K562 (cell line): ENCODE measurements around the gene CNRIP1. TPM values are rescaled to one million over a fixed set of nuclear protein-coding genes. Genes with fewer than 3 reads are reported as not detected.

Experiments
- GABPA ChIP-seq: fragments of 200-800 bp; sonication (Bioruptor generic); conservative IDR thresholded peaks from 2 replicates; pipeline ENCODE4 v1.6.1; 2016; ENCODE audit warnings: low read depth, missing genetic modification characterization, missing compliant biosample characterization
- STAT5B ChIP-seq: fragments of 250-450 bp; sonication (Bioruptor Pico); IDR thresholded peaks from 2 replicates; pipeline ENCODE4 v1.8.0; 2021; ENCODE audit warnings: mild to moderate bottlenecking, inconsistent platforms
- polyA plus RNA-seq, 8 experiments: library from polyadenylated mRNA; depleted of rRNA in 4 of 8; stranded (reverse) in 5 of 8; unstranded in 3 of 8; fragments of >200 nt; fragmentation: Nextera tagmentation in 2 of 8; fragmentation: Illumina TruSeq in 1 of 8; extraction: Ambion mirVana in 2 of 8; extraction: Trizol in 1 of 8; gene quantifications; 2 replicates each; pipeline versions ENCODE4 v1.2.1 to v1.2.3, GENCODE V29; 2011 to 2014; ENCODE audit warnings: inconsistent platforms in 1 of 8, missing spikeins in 1 of 8
- total RNA-seq, 7 experiments: library from RNA; depleted of rRNA in 6 of 7; stranded (reverse); fragments of >200 nt in 6 of 7; fragmentation: Illumina TruSeq in 2 of 7; extraction: Trizol in 2 of 7; gene quantifications; 2 replicates each; pipeline versions ENCODE4 v1.2.1 to v1.2.3, GENCODE V29; 2011 to 2021; ENCODE audit warnings: low replicate concordance in 1 of 7
- TF ChIP-seq, protein P1 (sequence below): fragments of 450-650 bp; IDR thresholded peaks from 2 replicates; pipeline ENCODE4 v1.6.1; 2016; ENCODE audit warnings: mild to moderate bottlenecking, moderate library complexity

CNRIP1 gene
- total and polyA plus RNA-seq, 9 of the 15 experiments (the other 6 are each of a cell fraction or from before 2014, with no cell fraction given), result 0.59 to 2.1 (median 1.5) TPM

DNA sequence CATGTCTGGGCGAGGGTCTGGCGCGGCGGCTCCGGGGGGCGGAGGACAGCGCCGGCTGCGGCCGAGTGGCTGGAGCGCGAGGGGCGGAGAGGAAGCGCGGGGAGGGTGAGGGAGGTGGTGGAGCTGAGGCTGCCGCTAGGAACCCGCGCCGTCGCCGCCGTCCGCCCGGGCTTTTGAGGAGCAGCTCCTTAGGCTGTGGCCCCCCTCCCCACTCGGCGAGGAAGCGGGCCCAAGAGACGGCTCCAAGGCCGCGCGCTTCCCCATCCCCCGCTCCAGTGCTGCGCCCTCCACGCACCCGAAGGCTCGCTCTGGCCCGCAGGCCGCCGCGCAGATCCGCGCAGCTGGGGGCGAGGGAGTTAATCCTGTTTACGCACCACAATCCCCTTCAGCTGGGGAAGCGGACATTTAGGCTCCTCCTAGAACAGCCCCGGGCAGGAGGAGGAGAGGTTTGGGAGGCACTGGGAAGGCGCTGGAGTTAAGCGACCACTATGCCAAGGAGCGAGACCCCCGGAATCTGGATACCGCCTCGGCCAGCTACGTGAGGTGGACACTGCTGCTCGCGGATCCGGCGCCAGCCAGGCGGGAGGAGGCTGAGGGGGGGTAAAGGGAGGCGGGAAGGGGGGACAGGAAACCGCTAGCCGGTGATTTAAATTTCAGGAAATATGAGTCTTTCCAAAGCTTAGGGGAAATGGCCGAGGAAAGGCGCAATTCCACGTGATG is at the start of gene CNRIP1 (continued):
- TF ChIP-seq, protein P1, sequence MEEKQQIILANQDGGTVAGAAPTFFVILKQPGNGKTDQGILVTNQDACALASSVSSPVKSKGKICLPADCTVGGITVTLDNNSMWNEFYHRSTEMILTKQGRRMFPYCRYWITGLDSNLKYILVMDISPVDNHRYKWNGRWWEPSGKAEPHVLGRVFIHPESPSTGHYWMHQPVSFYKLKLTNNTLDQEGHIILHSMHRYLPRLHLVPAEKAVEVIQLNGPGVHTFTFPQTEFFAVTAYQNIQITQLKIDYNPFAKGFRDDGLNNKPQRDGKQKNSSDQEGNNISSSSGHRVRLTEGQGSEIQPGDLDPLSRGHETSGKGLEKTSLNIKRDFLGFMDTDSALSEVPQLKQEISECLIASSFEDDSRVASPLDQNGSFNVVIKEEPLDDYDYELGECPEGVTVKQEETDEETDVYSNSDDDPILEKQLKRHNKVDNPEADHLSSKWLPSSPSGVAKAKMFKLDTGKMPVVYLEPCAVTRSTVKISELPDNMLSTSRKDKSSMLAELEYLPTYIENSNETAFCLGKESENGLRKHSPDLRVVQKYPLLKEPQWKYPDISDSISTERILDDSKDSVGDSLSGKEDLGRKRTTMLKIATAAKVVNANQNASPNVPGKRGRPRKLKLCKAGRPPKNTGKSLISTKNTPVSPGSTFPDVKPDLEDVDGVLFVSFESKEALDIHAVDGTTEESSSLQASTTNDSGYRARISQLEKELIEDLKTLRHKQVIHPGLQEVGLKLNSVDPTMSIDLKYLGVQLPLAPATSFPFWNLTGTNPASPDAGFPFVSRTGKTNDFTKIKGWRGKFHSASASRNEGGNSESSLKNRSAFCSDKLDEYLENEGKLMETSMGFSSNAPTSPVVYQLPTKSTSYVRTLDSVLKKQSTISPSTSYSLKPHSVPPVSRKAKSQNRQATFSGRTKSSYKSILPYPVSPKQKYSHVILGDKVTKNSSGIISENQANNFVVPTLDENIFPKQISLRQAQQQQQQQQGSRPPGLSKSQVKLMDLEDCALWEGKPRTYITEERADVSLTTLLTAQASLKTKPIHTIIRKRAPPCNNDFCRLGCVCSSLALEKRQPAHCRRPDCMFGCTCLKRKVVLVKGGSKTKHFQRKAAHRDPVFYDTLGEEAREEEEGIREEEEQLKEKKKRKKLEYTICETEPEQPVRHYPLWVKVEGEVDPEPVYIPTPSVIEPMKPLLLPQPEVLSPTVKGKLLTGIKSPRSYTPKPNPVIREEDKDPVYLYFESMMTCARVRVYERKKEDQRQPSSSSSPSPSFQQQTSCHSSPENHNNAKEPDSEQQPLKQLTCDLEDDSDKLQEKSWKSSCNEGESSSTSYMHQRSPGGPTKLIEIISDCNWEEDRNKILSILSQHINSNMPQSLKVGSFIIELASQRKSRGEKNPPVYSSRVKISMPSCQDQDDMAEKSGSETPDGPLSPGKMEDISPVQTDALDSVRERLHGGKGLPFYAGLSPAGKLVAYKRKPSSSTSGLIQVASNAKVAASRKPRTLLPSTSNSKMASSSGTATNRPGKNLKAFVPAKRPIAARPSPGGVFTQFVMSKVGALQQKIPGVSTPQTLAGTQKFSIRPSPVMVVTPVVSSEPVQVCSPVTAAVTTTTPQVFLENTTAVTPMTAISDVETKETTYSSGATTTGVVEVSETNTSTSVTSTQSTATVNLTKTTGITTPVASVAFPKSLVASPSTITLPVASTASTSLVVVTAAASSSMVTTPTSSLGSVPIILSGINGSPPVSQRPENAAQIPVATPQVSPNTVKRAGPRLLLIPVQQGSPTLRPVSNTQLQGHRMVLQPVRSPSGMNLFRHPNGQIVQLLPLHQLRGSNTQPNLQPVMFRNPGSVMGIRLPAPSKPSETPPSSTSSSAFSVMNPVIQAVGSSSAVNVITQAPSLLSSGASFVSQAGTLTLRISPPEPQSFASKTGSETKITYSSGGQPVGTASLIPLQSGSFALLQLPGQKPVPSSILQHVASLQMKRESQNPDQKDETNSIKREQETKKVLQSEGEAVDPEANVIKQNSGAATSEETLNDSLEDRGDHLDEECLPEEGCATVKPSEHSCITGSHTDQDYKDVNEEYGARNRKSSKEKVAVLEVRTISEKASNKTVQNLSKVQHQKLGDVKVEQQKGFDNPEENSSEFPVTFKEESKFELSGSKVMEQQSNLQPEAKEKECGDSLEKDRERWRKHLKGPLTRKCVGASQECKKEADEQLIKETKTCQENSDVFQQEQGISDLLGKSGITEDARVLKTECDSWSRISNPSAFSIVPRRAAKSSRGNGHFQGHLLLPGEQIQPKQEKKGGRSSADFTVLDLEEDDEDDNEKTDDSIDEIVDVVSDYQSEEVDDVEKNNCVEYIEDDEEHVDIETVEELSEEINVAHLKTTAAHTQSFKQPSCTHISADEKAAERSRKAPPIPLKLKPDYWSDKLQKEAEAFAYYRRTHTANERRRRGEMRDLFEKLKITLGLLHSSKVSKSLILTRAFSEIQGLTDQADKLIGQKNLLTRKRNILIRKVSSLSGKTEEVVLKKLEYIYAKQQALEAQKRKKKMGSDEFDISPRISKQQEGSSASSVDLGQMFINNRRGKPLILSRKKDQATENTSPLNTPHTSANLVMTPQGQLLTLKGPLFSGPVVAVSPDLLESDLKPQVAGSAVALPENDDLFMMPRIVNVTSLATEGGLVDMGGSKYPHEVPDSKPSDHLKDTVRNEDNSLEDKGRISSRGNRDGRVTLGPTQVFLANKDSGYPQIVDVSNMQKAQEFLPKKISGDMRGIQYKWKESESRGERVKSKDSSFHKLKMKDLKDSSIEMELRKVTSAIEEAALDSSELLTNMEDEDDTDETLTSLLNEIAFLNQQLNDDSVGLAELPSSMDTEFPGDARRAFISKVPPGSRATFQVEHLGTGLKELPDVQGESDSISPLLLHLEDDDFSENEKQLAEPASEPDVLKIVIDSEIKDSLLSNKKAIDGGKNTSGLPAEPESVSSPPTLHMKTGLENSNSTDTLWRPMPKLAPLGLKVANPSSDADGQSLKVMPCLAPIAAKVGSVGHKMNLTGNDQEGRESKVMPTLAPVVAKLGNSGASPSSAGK, result peak; percentile 48; the same call in 1 of the 2 replicates
- TF ChIP-seq GABPA (tag) (peak; percentile 56; the same call in 1 of the 2 replicates), STAT5B (CRISPR knock-in tag) (no peak)
